Lower leg skin (tissue), 3 donors: ENCODE measurements around the gene VGLL3.

Experiments
- POLR2A ChIP-seq, 2 donors: fragments of 450-650 bp; IDR thresholded peaks; one replicate each; pipeline ENCODE4 v1.6.1; 2016 to 2017; ENCODE audit warnings: antibody characterized with exemption in 2 of 2, mild to moderate bottlenecking in 1 of 2, moderate library complexity in 1 of 2
- TF ChIP-seq, protein P1 (sequence below), 3 donors: fragments of 450-650 bp; IDR thresholded peaks; one replicate each; pipeline ENCODE4 v1.5.1; 2016; ENCODE audit warnings: antibody characterized with exemption in 3 of 3, mild to moderate bottlenecking in 3 of 3, moderate library complexity in 2 of 3

DNA sequence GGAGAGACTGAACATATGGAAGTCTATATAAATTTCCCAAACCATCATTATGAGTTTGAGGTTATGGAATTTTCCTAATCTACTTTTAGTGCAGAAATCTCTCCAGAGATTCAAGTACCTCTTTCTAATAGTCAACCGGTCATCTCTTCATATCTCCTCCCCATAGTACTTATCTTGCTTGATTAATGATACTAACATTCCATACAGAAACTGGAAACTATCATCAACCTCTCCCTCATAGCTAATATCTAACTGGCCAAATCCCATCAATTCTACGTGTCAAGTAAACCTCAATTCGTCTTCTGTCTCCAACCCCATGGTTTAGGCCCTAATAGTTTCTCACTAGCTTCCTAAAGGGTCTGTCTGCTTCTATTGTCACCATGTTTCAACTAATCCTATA is 44.4 kb upstream of the VGLL3 start:
- no peak for TF ChIP-seq POLR2A (IDR thresholded peaks at IDR 0.05)
- TF ChIP-seq, protein P1, sequence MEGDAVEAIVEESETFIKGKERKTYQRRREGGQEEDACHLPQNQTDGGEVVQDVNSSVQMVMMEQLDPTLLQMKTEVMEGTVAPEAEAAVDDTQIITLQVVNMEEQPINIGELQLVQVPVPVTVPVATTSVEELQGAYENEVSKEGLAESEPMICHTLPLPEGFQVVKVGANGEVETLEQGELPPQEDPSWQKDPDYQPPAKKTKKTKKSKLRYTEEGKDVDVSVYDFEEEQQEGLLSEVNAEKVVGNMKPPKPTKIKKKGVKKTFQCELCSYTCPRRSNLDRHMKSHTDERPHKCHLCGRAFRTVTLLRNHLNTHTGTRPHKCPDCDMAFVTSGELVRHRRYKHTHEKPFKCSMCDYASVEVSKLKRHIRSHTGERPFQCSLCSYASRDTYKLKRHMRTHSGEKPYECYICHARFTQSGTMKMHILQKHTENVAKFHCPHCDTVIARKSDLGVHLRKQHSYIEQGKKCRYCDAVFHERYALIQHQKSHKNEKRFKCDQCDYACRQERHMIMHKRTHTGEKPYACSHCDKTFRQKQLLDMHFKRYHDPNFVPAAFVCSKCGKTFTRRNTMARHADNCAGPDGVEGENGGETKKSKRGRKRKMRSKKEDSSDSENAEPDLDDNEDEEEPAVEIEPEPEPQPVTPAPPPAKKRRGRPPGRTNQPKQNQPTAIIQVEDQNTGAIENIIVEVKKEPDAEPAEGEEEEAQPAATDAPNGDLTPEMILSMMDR (IDR thresholded peaks at IDR 0.05): no peak
